A673 (cell line): Measurements from ENCODE around the gene CLHC1. TPM values are rescaled to one million over a fixed set of nuclear protein-coding genes. Genes with fewer than 3 reads are reported as not detected.
"Not testable (repeated sequence)": the region's sequence is repeated elsewhere in the genome, so short reads cannot be mapped to it uniquely, and the experiment has no call there.

Experiments
- BruUV-seq: library from RNA; stranded (reverse); fragments of 400-500 nt; replicated peaks from 2 replicates; lab custom pipeline; 2021; lab: Mats Ljungman, UMichigan
- CTCF ChIA-PET: fragments of 300-600 bp; sonication (Branson Sonifier 250); formaldehyde crosslinking; loops from one replicate; lab custom pipeline; 2022; ENCODE audit warnings: antibody characterized with exemption; lab: Charles Lee
- POLR2A ChIA-PET: fragments of 300-600 bp; sonication (Branson Sonifier 250); formaldehyde crosslinking; loops from one replicate; lab custom pipeline; 2022; ENCODE audit warnings: antibody characterized with exemption; ENCODE audit not compliant: low non-redundant PET; lab: Charles Lee
- DNase-seq: peaks from one replicate; pipeline ENCODE4 v3.0.0-alpha.2; 2015; ENCODE audit warnings: low spot score
- H3K27ac ChIP-seq: fragments of 200-600 bp; sonication (generic); 2 replicates; pipeline ENCODE4 v1.5.1; 2016; ENCODE audit warnings: mixed run types, low read depth, mild to moderate bottlenecking, mixed read lengths, antibody characterized with exemption, low read length; ENCODE audit not compliant: poor library complexity, severe bottlenecking
- H3K27me3 ChIP-seq: fragments of 200-600 bp; sonication (generic); replicated peaks from 2 replicates; pipeline ENCODE4 v1.6.1; 2017; ENCODE audit warnings: mixed run types, low read depth, mild to moderate bottlenecking, mixed read lengths, antibody characterized with exemption, low read length; ENCODE audit not compliant: insufficient read depth, poor library complexity
- H3K36me3 ChIP-seq: fragments of 200-600 bp; sonication (generic); 2 replicates; pipeline ENCODE4 v1.6.1; 2016; ENCODE audit warnings: mixed run types, mild to moderate bottlenecking, mixed read lengths, antibody characterized with exemption, low read length; ENCODE audit not compliant: insufficient read depth, poor library complexity, severe bottlenecking
- H3K4me1 ChIP-seq: fragments of 200-600 bp; sonication (generic); 2 replicates; pipeline ENCODE4 v1.6.1; 2017; ENCODE audit warnings: mixed run types, mild to moderate bottlenecking, mixed read lengths, antibody characterized with exemption, low read length; ENCODE audit not compliant: insufficient read depth, poor library complexity, severe bottlenecking
- H3K4me3 ChIP-seq: fragments of 200-600 bp; sonication (generic); 2 replicates; pipeline ENCODE4 v1.5.1; 2016; ENCODE audit warnings: low read depth, mixed run types, mild to moderate bottlenecking, mixed read lengths, low read length; ENCODE audit not compliant: poor library complexity, severe bottlenecking
- H3K9me3 ChIP-seq: fragments of 200-600 bp; sonication (generic); 2 replicates; pipeline ENCODE4 v1.6.1; 2016; ENCODE audit warnings: mixed run types, low read depth, mild to moderate bottlenecking, mixed read lengths, antibody characterized with exemption, low read length; ENCODE audit not compliant: poor library complexity, severe bottlenecking
- EZH2 ChIP-seq: fragments of 200-600 bp; sonication (generic); IDR thresholded peaks from 2 replicates; pipeline ENCODE4 v1.6.1; 2017; ENCODE audit warnings: borderline replicate concordance, low read depth, mild to moderate bottlenecking, mixed read lengths, antibody characterized with exemption, low read length; ENCODE audit not compliant: poor library complexity, severe bottlenecking
- intact Hi-C: fragments of 100-400 bp; cut with micrococcal nuclease; formaldehyde crosslinking; loops from one replicate; pipeline ENCODE4 v1.10.0; 2022; ENCODE audit not compliant: unreplicated experiment
- total RNA-seq: library from RNA; stranded (reverse); gene quantifications from 2 replicates; pipeline ENCODE4 v1.2.3, GENCODE V29; 2021
- TF ChIP-seq, protein P1 (sequence below): fragments of 300-800, 200-600 bp; sonication (generic); conservative IDR thresholded peaks from 2 replicates; pipeline ENCODE4 v1.5.1; 2017; ENCODE audit warnings: low read depth, mild to moderate bottlenecking, antibody characterized with exemption, low read length, moderate library complexity, mixed read lengths

Gene CLHC1
- total RNA-seq, 1 experiment from 2014 or later, result 9.1 TPM

- H3K4me3 ChIP-seq, result no peak overlapping the region
- TF ChIP-seq EZH2, result no peak
- TF ChIP-seq, protein P1, sequence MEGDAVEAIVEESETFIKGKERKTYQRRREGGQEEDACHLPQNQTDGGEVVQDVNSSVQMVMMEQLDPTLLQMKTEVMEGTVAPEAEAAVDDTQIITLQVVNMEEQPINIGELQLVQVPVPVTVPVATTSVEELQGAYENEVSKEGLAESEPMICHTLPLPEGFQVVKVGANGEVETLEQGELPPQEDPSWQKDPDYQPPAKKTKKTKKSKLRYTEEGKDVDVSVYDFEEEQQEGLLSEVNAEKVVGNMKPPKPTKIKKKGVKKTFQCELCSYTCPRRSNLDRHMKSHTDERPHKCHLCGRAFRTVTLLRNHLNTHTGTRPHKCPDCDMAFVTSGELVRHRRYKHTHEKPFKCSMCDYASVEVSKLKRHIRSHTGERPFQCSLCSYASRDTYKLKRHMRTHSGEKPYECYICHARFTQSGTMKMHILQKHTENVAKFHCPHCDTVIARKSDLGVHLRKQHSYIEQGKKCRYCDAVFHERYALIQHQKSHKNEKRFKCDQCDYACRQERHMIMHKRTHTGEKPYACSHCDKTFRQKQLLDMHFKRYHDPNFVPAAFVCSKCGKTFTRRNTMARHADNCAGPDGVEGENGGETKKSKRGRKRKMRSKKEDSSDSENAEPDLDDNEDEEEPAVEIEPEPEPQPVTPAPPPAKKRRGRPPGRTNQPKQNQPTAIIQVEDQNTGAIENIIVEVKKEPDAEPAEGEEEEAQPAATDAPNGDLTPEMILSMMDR, result no peak
- BruUV-seq, result no TSS peak
- intact Hi-C loops, result no loop called here
- ChIA-PET CTCF (no interaction called here), POLR2A (no interaction called here)
- H3K27me3 ChIP-seq, result no peaks in the 10 kb centered on the region
- H3K27ac ChIP-seq, result no peak overlapping the region
- H3K4me1 ChIP-seq, result no peaks in the 10 kb centered on the region
- peaks cover 27% of the 10 kb centered on the region for H3K36me3 ChIP-seq
- H3K9me3 ChIP-seq, result no peaks in the 10 kb centered on the region
- DNase-seq, result no peak
Observed at GRCh38 chr2:55242617-55243016, 10.5 kb upstream of the CLHC1 start.

- POLR2A ChIA-PET, result not testable (repeated sequence)
- CTCF ChIA-PET, result interaction anchor here (0.6 kb wide), 1 partner anchor 515 kb away, joined by 3 read pairs; no protein-coding TSS in a partner anchor
- peaks cover 35% of the 10 kb centered on the region for H3K36me3 ChIP-seq
Observed at GRCh38 chr2:55241582-55241981, 9.5 kb upstream of the CLHC1 start.

GRCh38 chr2:55239656-55240222, 7.6 kb upstream of the CLHC1 start:
- H3K4me3 ChIP-seq, result no peak overlapping the region
- TF ChIP-seq, protein P1, result no peak
- no peak for TF ChIP-seq EZH2
- ChIA-PET CTCF (no interaction called here), POLR2A (no interaction called here)
- intact Hi-C loops, result no loop called here
- H3K27ac ChIP-seq, result no peak overlapping the region
- H3K36me3 ChIP-seq, result peaks cover 50% of the 10 kb centered on the region
- no peaks in the 10 kb centered on the region for H3K9me3 ChIP-seq
- H3K4me1 ChIP-seq, result peaks cover 7% of the 10 kb centered on the region
- no peaks in the 10 kb centered on the region for H3K27me3 ChIP-seq
- no TSS peak for BruUV-seq
- no peak for DNase-seq

More at GRCh38 chr2:55241582-55241981, 9.5 kb upstream of the CLHC1 start:
- H3K4me1 ChIP-seq, H3K9me3 ChIP-seq, H3K4me3 ChIP-seq, intact Hi-C loops, DNase-seq, BruUV-seq, H3K27ac ChIP-seq, H3K27me3 ChIP-seq: not testable (repeated sequence)

DNA sequence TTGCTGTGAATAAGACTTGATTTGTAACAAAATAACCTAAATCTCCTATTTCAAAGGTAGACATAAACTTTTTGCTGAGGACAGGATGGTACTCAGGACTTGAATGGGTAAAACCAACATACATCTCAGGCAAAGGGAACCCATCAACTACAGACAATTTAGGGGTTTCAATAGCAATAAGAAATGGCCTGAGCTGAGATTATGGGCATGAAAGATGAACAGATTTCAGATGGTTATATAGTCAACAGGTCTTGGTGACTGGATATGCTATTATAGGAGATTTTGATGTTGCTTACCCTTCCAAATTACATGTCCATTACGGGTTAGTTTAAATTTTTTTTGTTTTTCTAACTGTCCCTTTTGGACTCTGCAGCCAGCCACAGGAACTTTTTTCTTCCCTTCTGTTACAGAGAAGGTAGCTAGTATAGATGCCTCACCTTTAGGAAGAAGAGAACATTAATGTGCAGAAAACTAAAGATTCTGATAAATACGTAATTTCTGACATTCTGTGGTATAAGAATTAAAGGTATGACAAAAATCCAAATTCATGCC, 5.0 kb upstream of the CLHC1 start:
- no TSS peak for BruUV-seq
- Histone ChIP-seq H3K9me3 (no peaks in the 10 kb centered on the region), H3K4me1 (peaks cover 20% of the 10 kb centered on the region), H3K36me3 (peaks cover 47% of the 10 kb centered on the region), H3K27ac (no peak overlapping the region), H3K27me3 (no peaks in the 10 kb centered on the region), H3K4me3 (no peak overlapping the region)
- DNase-seq, result no peak
- ChIA-PET POLR2A (no interaction called here), CTCF (no interaction called here)
- intact Hi-C loops, result no loop called here
- TF ChIP-seq, protein P1, result no peak
- TF ChIP-seq EZH2, result no peak
